HG02970 (cell line): ENCODE results near the gene IZUMO1R.
A peak's percentile ranks its signal among the peaks of the same experiment; 100 is the strongest.
"Not testable (repeated sequence)": the region's sequence is repeated elsewhere in the genome, so short reads cannot be mapped to it uniquely, and the experiment has no call there.

ENCODE experiments used
- ATAC-seq: cut with Tn5 transposase; IDR thresholded peaks from one replicate; pipeline ENCODE4 v1.9.1; 2021; ENCODE audit warnings: mild to moderate bottlenecking, moderate library complexity, moderate number of reproducible peaks; ENCODE audit not compliant: unreplicated experiment, low FRiP score

IZUMO1R gene

GRCh38 chr11:94303966-94304958, at the start of gene IZUMO1R:
IZUMO1R (plus strand) TSS chr11:94304580; CDS start chr11:94305637, 1,057 bp downstream.
- ATAC-seq, result no peak

DNA sequence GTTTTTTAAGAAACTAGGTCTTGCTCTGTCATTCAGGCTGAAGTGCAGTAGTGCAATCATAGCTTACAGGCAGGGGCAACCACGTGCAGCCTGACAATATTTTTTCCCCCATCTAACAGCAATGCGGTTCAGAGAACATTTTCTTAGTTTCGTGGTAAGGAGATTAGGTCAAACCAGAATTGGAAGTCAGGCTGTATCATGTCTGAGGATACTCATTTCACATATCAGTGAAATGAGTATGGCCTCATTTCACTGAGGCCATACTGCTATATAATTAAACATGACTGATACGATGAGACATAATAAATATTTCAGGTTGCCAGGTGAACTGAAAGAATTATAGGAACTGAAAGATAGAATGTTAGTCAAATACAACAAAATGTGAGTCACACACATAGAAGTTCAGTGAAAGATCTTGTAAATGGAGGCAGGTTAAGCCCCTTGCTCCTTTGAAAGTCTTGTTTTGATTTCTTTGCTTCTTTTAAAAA, 32.5 kb upstream of the IZUMO1R start:
- ATAC-seq, result peak; percentile 94

DNA sequence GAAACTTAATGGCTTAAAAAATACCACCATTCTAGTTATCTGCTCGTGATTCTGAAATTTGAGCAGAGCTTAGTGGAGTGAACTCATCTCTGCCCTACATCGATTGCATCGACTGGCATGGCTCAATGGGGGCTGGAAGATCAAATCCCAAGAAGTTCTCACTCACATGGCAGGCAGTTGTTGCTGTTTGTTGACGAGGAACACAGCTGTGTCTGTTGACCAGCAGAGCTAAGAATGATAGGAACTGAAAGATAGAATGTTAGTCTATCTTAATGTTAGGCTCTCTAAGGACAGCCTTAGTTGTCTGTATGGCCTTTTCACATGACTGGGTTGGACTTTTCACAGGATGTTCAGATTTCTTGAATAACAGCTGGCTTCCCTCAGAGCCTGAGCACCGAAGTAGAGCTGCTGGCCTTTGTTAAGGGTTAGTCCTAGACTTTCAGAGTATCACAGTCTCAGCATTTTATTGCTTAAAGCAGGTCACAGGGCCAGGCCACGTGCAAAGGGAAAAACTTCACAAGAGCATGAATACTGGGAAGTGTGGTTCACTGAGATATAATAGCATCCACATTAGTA, 31.6 kb upstream of the IZUMO1R start:
- ATAC-seq, result no peak

GRCh38 chr11:94275961-94276360, 28.4 kb upstream of the IZUMO1R start:
- no peak for ATAC-seq

DNA sequence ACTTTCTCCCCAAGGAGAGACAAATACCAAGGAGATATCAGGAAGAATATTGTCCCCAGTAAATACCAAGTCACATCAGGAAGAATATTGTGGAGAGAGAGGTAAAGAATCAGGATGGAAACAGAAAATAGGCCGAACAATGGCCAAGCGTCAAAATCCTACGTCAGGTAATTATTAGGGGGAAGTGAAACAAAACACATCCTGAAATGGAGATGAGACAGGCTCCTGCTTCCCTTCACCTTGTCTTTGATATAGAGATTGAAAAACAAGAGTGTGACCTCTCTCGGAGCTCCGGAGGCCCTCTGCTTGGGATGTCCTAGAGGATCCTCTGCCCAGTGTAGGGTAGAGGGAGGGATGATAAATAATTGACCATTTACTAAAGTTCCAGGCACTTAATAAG, 27.4 kb upstream of the IZUMO1R start:
- no peak for ATAC-seq

- ATAC-seq, result not testable (repeated sequence)
These were observed 26.2 kb upstream of the IZUMO1R start for GRCh38 chr11:94278207-94278606.

DNA sequence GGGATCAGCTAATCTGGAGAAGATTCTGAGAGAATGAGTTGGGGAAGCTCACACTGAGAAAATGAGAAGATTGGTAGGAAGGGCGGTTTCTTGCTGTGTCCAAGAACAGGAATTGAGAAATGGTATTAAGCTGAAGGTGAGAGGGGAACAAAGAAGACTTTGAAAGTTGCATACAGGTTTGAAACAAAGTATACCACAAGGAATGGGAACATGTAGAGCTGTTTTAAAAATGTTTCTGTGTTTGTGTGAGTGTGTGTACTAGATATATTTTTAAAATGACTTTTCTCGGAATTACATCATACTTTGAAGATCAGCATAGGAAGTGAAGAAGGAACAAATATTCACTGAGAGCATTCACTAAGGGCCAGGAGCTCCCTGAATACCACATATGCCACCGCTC, 24.4 kb upstream of the IZUMO1R start:
- no peak for ATAC-seq

GRCh38 chr11:94281324-94281723, 23.1 kb upstream of the IZUMO1R start:
- ATAC-seq, result no peak

DNA sequence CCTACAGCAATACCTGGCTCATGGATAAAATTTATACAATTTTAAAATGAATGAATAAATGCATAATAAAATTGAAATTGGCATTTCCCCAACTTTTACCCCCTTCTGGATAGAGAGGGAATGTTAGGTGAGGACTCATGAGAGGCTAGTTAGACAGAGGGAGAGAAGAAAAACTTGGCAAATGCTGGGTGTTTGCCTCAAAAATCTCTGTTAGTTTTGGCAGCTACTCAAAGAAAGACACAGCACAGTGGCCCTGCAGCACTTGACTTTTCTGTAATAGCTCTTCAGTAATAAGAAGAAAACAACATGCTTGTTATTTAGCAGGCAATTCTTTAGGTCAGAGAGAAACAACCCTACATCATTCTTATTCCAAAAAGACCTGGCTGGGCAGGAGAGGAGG, 20.7 kb upstream of the IZUMO1R start:
- no peak for ATAC-seq

GRCh38 chr11:94295534-94295933, 8.8 kb upstream of the IZUMO1R start:
- ATAC-seq, result no peak

DNA sequence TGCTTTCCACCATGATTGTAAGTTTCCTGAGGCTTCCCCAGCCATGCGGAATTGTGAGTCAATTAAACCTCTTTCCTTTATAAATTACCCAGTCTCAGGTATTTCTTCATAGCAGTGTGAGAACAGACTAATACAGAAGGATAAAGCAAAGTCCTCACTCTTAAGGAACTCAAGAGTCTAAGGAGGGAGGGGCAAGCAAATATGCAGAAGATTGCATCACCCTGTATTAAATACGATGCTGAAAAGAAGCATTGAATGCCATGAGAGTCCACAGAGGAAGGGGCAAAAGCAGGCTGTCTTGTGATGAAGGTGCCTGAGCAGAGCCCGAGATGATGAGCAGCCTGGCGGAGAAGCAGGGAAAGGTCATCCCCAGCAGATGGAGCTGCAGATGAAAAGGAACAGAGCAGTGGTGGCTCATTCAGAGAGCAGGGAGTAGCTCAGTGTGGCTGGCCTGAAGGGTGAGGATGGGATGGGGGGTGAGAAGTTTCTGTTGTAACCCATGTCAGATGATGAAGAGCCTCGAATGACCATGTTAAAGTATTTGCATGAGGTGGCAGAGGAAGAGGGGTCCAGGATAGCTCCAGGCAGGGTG, 6.3 kb upstream of the IZUMO1R start:
- no peak for ATAC-seq

DNA sequence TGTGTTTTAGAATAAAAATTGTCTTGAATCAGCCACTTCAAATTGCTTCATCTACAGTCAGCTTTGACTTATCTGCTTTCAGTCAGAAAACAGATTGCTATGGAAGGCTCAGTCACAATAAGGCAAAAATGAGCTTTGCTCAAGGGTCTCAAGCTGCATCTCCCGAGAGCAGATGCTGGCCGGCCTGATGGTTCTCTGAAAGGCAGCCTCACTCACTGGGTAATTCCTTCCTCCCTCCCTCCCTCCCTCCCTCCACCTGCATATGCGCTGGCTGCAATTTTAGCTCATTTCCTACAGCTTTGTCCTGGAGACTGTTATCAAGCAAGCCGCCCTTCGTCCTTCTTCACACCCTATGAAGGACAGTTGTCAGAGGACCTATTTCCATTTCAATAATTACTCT, 1.6 kb upstream of the IZUMO1R start:
- ATAC-seq, result no peak

DNA sequence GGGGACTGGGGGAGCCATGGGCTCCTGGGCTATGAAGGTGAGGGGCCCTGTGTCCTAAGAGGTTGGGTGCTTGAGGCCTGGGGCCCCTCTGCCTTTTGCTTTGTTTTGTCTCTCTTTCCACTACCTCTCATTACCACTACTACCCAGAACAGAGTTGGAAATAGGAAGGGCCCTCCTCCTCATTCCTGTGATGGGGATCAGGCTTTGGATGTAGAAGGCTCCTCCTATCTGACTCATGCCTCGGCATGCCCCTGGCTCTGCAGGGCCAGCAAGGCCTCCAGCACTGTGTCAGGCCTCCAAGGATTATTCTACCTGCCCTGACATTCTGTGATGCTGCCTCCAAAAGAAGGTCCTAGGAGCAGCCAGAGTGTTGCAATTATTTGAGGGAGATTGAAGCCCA, 766 bp downstream of the IZUMO1R start:
- ATAC-seq, result no peak

DNA sequence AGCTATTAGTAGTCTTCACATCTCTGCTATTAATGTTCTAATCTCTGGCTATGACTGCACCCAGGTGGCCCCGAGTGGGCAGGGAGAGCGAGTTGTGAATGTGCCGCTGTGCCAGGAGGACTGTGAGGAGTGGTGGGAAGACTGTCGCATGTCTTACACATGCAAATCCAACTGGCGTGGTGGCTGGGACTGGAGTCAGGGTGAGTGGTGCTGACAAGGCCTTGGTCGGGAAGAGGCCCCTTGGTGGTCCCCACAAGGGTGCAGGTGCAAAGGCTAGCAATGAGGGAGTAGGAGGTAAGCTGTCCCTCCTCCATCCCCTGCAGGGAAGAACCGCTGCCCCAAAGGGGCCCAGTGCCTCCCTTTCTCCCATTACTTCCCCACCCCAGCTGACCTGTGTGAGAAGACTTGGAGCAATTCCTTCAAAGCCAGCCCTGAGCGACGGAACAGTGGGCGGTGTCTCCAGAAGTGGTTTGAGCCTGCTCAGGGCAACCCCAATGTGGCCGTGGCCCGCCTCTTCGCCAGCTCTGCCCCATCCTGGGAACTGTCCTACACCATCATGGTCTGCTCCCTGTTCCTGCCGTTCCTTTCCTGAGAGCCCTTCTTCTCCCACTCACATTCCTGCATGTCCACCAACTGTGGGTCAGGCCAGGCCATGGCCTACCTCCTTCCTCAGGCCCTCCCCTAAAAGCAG, 2.9 kb downstream of the IZUMO1R start:
- ATAC-seq, result no peak

GRCh38 chr11:94308024-94308423, 3.6 kb downstream of the IZUMO1R start:
- no peak for ATAC-seq

DNA sequence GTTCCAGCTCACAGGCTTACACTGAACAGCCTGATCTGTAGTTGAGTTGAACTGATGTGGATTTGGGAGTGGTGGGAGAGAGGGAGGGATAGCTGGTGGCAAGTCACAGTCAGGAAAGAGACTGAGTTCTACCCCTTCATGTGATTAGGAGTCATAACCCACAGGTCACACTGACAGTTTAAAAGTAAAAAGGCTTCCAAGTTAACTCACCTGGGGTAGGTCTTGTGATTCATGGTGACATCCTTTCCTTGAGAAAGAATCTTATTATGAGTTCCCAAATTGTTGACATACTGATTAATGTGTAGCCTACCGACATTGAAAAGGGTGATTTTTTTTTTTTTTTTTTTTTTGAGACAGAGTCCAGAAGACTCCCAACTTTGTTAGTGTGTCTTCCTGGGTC, 5.4 kb downstream of the IZUMO1R start:
- no peak for ATAC-seq

GRCh38 chr11:94310191-94310875, 6.0 kb downstream of the IZUMO1R start:
- no peak for ATAC-seq

- no peak for ATAC-seq
These were observed 8.0 kb downstream of the IZUMO1R start for GRCh38 chr11:94312339-94312738.

- ATAC-seq, result no peak
These were observed 9.7 kb downstream of the IZUMO1R start for GRCh38 chr11:94314064-94314463.

DNA sequence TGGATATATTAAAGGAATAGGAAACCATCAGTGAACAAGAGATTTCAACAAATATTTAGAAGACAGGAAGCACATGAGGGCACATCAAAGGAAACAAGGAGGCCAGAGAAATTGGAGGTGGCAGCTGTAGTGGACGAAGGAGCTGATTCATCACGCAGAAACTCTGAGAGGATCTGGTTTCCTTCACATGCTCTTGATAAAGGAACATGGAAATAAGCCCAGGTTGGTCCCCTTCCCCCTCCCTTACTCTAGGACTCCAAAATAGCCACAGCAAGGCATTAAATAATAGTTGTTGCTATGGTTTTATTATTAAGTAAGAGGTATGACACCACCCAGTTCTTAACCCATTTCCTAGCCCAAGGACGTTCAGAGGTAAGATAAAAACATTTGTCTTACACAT, 11.3 kb downstream of the IZUMO1R start:
- ATAC-seq, result no peak
